Upper lobe of right lung (tissue), 1 donor: Measurements from ENCODE around the gene ADCY7. TPM values are rescaled to one million over a fixed set of nuclear protein-coding genes. Genes with fewer than 3 reads are reported as not detected.

Experiments
- ATAC-seq: fragments of 200-7000 bp; cut with Tn5 transposase; one replicate; pipeline ENCODE4 v1.9.1; 2020; ENCODE audit warnings: mild to moderate bottlenecking, moderate library complexity
- DNase-seq: peaks from one replicate; pipeline ENCODE4 v3.0.0-alpha.2; 2020
- H3K27ac ChIP-seq: fragments of 200-600 bp; one replicate; pipeline ENCODE4 v1.8.0; 2022
- H3K27me3 ChIP-seq: fragments of 200-600 bp; one replicate; pipeline ENCODE4 v1.8.0; 2022; ENCODE audit warnings: mild to moderate bottlenecking
- H3K36me3 ChIP-seq: fragments of 200-600 bp; one replicate; pipeline ENCODE4 v1.8.0; 2022
- H3K4me1 ChIP-seq: fragments of 200-600 bp; one replicate; pipeline ENCODE4 v1.8.0; 2022
- H3K4me3 ChIP-seq: fragments of 200-600 bp; one replicate; pipeline ENCODE4 v1.8.0; 2022; ENCODE audit warnings: mild to moderate bottlenecking
- H3K9me3 ChIP-seq: fragments of 200-600 bp; one replicate; pipeline ENCODE4 v1.8.0; 2022
- CTCF ChIP-seq: fragments of 200-600 bp; IDR thresholded peaks from one replicate; pipeline ENCODE4 v1.8.0; 2022; ENCODE audit warnings: antibody characterized with exemption
- intact Hi-C: fragments of 100-400 bp; cut with DNase I; formaldehyde crosslinking; loops from one replicate; pipeline ENCODE4 v1.11.0; 2022
- total RNA-seq: library from RNA; stranded (reverse); fragmentation: NEBNext Ultra II Directional; extraction: Animal tissue kit (Norgen Biotek cat#: 25700); gene quantifications from one replicate; pipeline ENCODE4 v1.2.1, GENCODE V29; 2021
- donor health status: DM: no; HTN: yes; CAD: no; lungs with severe emphysema.

ADCY7 gene
- total RNA-seq, 1 donor from 2014 or later: 88.1 TPM

GRCh38 chr16:50270510-50271147 lies 4.3 kb downstream of the ADCY7 start:
- ATAC-seq (peak; percentile 32), DNase-seq (peak; percentile 73)
- Histone ChIP-seq H3K27me3 (no peaks in the 10 kb centered on the region), H3K4me1 (peaks cover 20% of the 10 kb centered on the region), H3K9me3 (no peaks in the 10 kb centered on the region), H3K36me3 (no peaks in the 10 kb centered on the region), H3K4me3 (no peak overlapping the region), H3K27ac (no peak overlapping the region)
- no peak for TF ChIP-seq CTCF
- intact Hi-C loops: no loop called here

GRCh38 chr16:50271148-50272041 lies 5.0 kb downstream of the ADCY7 start:
- Histone ChIP-seq H3K36me3 (no peaks in the 10 kb centered on the region), H3K27me3 (no peaks in the 10 kb centered on the region), H3K4me1 (peaks cover 12% of the 10 kb centered on the region), H3K27ac (no peak overlapping the region), H3K9me3 (no peaks in the 10 kb centered on the region), H3K4me3 (no peak overlapping the region)
- no peak for TF ChIP-seq CTCF
- intact Hi-C loops: no loop called here
- DNase-seq (no peak), ATAC-seq (no peak)

- Histone ChIP-seq H3K9me3 (no peaks in the 10 kb centered on the region), H3K27ac (no peak overlapping the region), H3K36me3 (no peaks in the 10 kb centered on the region), H3K4me3 (no peak overlapping the region), H3K4me1 (peaks cover 12% of the 10 kb centered on the region), H3K27me3 (no peaks in the 10 kb centered on the region)
- intact Hi-C loops: no loop called here
- TF ChIP-seq CTCF: no peak
- ATAC-seq (no peak), DNase-seq (no peak)
Measured at GRCh38 chr16:50272111-50272571, 5.8 kb downstream of the ADCY7 start.

GRCh38 chr16:50272687-50273381 lies 6.5 kb downstream of the ADCY7 start:
- Histone ChIP-seq H3K27ac (no peak overlapping the region), H3K4me3 (no peak overlapping the region), H3K27me3 (no peaks in the 10 kb centered on the region), H3K9me3 (no peaks in the 10 kb centered on the region), H3K36me3 (no peaks in the 10 kb centered on the region), H3K4me1 (peaks cover 8% of the 10 kb centered on the region)
- ATAC-seq: no peak
- TF ChIP-seq CTCF: no peak
- DNase-seq: no peak
- intact Hi-C loops: no loop called here

- Histone ChIP-seq H3K27ac (no peak overlapping the region), H3K4me3 (no peak overlapping the region), H3K36me3 (no peaks in the 10 kb centered on the region), H3K4me1 (peaks cover 4% of the 10 kb centered on the region), H3K9me3 (no peaks in the 10 kb centered on the region), H3K27me3 (no peaks in the 10 kb centered on the region)
- DNase-seq: no peak
- no peak for ATAC-seq
- no peak for TF ChIP-seq CTCF
- intact Hi-C loops: no loop called here
Measured at GRCh38 chr16:50273382-50273690, 7.0 kb downstream of the ADCY7 start.
